Ammon's horn (tissue), 1 donor: ENCODE measurements around the gene AEN.
A peak's percentile ranks its signal among the peaks of the same experiment; 100 is the strongest.

Experiments used
- DNase-seq: peaks from one replicate; pipeline ENCODE4 v3.0.0-alpha.2; 2016; ENCODE audit warnings: low spot score

The AEN gene

DNA sequence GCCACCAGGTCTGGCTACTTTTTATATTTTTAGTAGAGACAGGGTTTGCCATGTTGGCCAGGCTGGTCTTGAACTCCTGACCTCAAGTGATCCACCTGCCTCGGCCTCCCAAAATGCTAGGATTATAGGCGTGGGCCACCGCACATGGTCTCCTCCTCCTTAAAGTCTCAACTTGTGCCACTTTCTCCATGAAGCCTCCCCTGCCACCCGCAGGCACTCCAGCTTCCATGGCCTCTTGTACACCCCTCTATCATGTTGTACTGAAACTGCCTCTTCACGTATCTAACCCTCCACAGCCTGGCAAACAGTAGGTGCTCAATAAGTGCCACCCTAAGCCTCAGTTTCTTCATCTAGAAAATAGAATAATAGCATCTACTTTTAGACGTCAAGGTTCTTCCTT lies 57.6 kb downstream of the AEN start:
- DNase-seq: no peak

DNA sequence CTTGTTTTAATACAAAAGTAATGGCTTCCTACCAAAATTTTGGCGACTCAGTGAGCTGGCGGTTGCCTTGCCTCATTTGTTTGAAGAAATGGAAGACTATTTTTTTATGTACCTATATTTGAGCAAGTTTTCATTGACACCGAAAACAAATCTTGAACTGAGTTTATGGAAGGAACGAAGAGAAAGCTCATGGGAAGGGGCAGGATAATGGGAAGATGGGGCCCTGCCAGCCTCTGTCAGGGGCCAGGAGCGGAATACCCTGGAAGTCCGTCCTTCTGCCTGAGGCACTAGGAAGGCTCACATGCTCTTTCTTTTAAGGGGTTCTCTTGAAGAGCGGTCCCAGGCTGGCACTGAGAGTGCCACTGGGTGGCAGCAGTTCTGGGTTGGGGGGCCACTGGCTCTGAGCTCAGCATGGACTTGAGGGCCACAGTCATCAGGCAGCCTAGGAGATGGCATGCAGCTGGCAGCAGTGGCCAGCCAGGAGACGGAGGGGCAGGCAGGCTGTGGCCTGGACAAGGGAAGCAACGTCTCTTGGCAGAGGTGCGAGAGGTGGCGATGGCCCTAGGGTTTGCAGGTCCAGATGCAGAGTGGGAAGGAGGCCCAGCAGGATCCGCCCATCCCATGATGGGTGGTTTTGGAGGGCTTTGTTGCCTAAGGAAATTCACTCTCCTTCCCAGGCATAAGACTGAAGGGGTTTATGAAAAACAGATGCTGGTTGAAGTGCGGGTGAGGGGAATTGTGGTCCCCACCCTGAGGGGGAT lies 59.3 kb downstream of the AEN start:
- DNase-seq: peak; percentile 25

DNA sequence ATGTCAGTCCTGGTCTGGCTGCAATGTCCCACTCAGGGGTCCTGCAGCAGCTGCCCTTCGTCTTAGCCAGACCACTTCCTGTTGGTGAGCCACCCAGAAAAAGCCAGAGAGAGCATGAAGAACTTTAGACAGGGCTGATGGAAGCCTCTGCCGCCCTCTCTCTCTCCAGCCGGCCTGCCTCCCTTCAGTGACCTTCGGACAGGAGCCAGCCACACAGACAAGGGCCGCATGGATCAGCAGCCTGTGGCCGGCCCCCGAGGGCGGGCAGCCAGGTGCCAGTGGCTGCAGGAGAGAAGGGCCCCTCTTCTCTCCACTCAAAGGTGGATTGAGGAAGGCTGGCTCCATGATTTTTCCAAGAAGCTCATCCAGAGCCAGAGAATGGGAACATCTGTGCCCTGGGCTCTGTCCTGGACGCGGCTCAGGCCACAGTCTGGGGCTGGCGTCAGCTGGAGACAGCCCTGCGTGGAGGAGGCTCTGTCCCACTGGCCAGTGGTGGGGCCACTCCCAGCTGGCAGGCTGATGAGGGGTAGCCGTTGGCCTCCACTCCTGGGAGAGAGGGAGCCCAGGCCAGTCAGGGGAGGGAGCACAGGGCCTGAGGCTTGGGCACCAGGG lies 60.6 kb downstream of the AEN start:
- peak; percentile 77 for DNase-seq
